Ectodermal cell (in vitro differentiated cells): ENCODE measurements around the gene KDM1A.
"Not testable (repeated sequence)": the region's sequence is repeated elsewhere in the genome, so short reads cannot be mapped to it uniquely, and the experiment has no call there.

Experiments
- H3K27ac ChIP-seq: 2 replicates; pipeline ENCODE4 v1.7.0; 2013; ENCODE audit warnings: mild to moderate bottlenecking, low read depth, low read length; ENCODE audit not compliant: insufficient read depth, poor library complexity, severe bottlenecking
- H3K27me3 ChIP-seq: 2 replicates; pipeline ENCODE4 v1.7.0; 2013; ENCODE audit warnings: mild to moderate bottlenecking, low read length; ENCODE audit not compliant: insufficient read depth, control insufficient read depth, poor library complexity, severe bottlenecking
- H3K36me3 ChIP-seq: one replicate; pipeline ENCODE4 v1.7.0; 2013; ENCODE audit warnings: low read length; ENCODE audit not compliant: control insufficient read depth, insufficient read depth
- H3K4me1 ChIP-seq: one replicate; pipeline ENCODE4 v1.7.0; 2013; ENCODE audit warnings: low read length; ENCODE audit not compliant: control insufficient read depth, insufficient read depth
- H3K4me3 ChIP-seq: 2 replicates; pipeline ENCODE4 v1.7.0; 2013; ENCODE audit warnings: low read depth, low read length, control low read depth; ENCODE audit not compliant: insufficient read depth
- H3K9me3 ChIP-seq: 2 replicates; pipeline ENCODE4 v1.7.0; 2013; ENCODE audit warnings: mild to moderate bottlenecking, low read length, moderate library complexity; ENCODE audit not compliant: control insufficient read depth
- WGBS, 2 experiments: methylation state at CpG; one replicate each; pipeline ENCODE4 v1.1.7; 2013; ENCODE audit warnings: missing lambda C conversion rate in 2 of 2; 5-methylcytosine and 5-hydroxymethylcytosine counted together

Gene KDM1A

DNA sequence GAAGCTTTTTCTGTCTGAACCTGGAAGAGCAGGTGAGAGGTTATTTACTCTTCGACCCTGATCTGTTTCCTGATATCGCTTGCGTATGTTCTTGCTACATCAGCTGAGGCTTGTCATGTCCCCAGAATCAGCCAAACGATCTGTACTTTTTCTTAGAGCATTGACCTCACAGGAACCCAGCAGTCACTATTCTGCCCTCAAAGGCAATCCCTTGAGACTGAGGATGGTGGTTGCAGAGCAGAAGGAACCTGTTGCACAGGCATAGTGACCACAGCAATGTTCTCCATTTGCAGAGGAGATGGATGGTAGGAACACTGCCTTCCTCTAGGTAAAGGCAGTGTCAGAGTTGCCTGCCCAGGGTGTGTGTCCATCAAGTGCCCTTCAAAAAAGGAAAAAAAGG, 35.3 kb upstream of the KDM1A start:
- Histone ChIP-seq H3K4me1 (no peaks in the 10 kb centered on the region), H3K36me3 (no peaks in the 10 kb centered on the region), H3K27ac (no peak overlapping the region), H3K4me3 (no peak overlapping the region), H3K27me3 (no peaks in the 10 kb centered on the region), H3K9me3 (no peaks in the 10 kb centered on the region)
- 87 to 94% methylated on average over 4 of the region's 4 CpGs for WGBS, 2 experiments

DNA sequence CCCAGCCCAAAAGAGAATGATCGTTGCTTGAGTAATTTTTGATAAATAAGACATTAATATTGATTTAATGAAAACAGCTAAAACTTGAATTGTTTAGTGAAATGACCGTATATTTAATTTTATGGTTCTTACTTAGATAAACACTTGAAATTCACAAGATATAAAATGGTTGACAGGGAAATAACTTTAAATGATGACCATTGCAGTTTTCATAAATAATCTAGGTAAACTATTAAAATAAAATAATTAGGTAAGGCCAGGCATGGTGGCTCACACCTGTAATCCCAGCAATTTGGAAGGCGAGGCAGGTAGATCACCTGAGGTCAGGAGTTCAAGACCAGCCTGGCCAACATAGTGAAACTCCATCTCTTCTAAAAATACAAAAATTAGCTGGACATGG, 26.9 kb upstream of the KDM1A start:
- H3K4me3 ChIP-seq, H3K27me3 ChIP-seq, H3K4me1 ChIP-seq, H3K27ac ChIP-seq, H3K9me3 ChIP-seq, H3K36me3 ChIP-seq: not testable (repeated sequence)
- WGBS, 2 experiments: 97 to 99% methylated on average over 2 to 3 of the region's 3 CpGs

DNA sequence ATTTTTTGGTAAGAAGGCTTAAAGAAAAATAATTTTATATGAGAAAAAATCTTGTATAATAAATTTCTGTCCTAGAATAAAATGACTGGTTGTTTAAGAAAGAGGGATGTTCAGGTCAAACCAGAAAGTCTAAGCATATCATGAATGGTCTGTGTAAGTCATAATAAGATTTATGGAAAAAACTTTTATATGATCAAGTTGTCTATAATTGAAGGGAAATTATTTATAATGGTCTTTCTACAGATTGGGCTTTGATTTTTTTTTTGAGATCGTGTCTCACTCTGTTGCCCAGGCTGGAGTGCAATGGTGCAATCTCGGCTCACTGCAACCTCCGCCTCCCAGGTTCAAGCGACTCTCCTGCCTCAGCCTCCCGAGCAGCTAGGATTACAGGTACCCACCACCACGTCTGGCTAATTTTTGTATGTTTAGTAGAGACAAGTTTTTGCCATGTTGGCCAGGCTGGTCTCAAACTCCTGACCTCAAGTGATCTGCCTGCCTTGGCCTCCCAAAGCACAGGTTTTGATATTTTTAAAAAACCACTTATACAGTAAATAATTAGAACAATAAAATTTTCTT, 26.0 kb upstream of the KDM1A start:
- not testable (repeated sequence) for H3K4me3 ChIP-seq, H3K27ac ChIP-seq, H3K27me3 ChIP-seq, H3K4me1 ChIP-seq, H3K36me3 ChIP-seq, H3K9me3 ChIP-seq
- WGBS, 2 experiments: 79 to 80% methylated on average over 6 of the region's 6 CpGs

DNA sequence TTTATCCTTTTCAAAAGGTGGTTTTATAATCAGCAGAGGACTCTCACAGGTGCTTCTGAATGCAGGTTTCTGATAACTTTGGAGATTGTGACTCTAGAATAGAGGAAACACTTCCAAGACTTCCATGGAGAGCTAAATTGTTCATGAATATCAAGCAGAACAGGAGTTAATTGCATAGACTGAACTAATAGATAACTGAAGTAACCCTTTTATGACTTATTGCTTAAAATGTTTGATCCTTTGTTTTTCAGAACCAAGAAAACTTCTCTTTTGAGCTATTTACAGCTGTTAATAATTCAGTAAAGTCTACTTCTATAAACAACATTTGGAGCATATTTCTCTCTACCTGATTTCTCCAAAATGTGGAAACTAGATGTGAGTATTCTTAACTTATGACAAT, 23.5 kb upstream of the KDM1A start:
- no peak overlapping the region for H3K27ac ChIP-seq
- H3K4me3 ChIP-seq: no peak overlapping the region
- no peaks in the 10 kb centered on the region for H3K36me3 ChIP-seq
- H3K9me3 ChIP-seq: peaks cover 2% of the 10 kb centered on the region
- no peaks in the 10 kb centered on the region for H3K27me3 ChIP-seq
- H3K4me1 ChIP-seq: no peaks in the 10 kb centered on the region

DNA sequence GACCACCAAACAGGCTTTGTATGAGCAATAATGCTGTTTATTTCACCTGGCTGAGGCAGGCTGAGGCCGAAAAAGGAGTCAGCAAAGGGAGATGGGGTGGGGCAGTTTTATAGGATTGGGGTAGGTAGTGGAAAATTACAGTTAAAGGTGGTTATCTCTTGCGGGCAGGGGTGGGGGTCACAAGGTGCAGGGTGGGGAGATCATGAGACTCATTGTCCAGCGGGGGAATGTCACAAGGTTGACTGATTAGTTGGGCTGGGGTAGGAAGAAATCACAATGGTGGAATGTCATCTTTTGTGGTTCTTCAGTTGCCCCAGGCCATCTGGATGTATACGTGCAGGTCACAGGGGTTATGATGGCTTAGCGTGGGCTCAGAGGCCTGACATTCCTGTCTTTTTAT, 21.7 kb upstream of the KDM1A start:
- 73 to 87% methylated on average over 5 of the region's 5 CpGs for WGBS, 2 experiments
- H3K27me3 ChIP-seq, H3K9me3 ChIP-seq, H3K27ac ChIP-seq, H3K4me1 ChIP-seq, H3K36me3 ChIP-seq, H3K4me3 ChIP-seq: not testable (repeated sequence)

DNA sequence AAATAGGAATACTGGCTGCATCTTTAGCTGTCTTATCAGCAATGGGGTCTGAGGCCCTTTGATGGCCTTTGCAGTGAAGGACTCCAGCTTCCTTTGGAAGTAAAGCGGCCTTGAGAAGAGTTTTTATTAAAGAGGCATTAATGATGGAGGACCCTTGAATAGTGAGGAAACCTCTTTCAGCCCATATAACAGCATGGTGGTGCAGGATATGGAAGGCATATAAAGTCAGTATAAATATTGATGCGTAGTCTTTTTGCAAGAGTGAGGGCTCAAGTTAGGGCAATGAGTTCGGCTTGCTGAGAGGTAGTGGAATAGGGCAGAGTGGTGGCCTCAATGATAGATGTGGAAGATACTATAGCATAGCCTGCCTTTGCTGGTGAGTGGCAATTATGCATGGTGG, 19.1 kb upstream of the KDM1A start:
- H3K4me3 ChIP-seq, H3K4me1 ChIP-seq, H3K9me3 ChIP-seq, H3K27ac ChIP-seq, H3K36me3 ChIP-seq, H3K27me3 ChIP-seq: not testable (repeated sequence)
- 95 to 97% methylated on average over 3 of the region's 3 CpGs for WGBS, 2 experiments

DNA sequence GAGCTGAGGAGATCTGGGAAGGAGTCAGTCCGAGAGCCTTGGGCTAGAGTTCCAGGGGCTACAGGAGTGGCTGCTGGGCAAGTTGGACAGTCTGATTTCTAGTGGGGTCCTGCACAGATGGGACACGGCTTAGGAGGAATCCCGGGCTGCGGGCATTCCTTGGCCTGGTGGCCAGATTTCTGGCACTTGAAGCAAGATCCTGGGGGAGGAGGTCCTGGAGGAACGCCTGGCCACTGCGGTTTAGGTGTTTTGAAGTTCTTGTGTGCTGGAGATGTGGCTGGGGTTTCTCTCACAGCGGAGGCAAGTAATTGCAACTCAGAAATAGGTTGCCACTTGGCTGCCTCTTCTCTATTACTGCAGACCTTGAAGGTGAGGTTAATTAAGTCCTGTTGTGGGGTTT, 17.1 kb upstream of the KDM1A start:
- WGBS, 2 experiments: 92 to 94% methylated on average over 7 of the region's 7 CpGs
- H3K9me3 ChIP-seq, H3K36me3 ChIP-seq, H3K27me3 ChIP-seq, H3K4me3 ChIP-seq, H3K27ac ChIP-seq, H3K4me1 ChIP-seq: not testable (repeated sequence)

DNA sequence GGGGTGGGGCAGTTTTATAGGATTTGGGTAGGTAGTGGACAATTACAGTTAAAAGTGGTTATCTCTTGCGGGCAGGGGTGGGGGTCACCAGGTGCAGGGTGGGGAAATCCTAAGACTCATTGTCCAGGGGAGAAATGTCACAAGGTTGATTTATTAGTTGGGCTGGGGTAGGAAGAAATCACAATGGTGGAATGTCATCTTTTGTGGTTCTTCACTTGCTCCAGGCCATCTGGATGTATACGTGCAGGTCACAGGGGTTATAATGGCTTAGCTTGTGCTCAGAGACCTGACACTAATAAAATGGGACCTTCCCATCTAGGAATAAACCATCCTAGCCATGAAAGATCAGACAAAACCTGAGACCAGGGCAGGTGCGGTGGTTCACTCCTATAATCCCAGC, 15.2 kb upstream of the KDM1A start:
- no peaks in the 10 kb centered on the region for H3K27me3 ChIP-seq
- no peaks in the 10 kb centered on the region for H3K9me3 ChIP-seq
- no peaks in the 10 kb centered on the region for H3K4me1 ChIP-seq
- WGBS, 2 experiments: 90 to 97% methylated on average over 3 of the region's 3 CpGs
- no peak overlapping the region for H3K27ac ChIP-seq
- no peak overlapping the region for H3K4me3 ChIP-seq
- no peaks in the 10 kb centered on the region for H3K36me3 ChIP-seq

DNA sequence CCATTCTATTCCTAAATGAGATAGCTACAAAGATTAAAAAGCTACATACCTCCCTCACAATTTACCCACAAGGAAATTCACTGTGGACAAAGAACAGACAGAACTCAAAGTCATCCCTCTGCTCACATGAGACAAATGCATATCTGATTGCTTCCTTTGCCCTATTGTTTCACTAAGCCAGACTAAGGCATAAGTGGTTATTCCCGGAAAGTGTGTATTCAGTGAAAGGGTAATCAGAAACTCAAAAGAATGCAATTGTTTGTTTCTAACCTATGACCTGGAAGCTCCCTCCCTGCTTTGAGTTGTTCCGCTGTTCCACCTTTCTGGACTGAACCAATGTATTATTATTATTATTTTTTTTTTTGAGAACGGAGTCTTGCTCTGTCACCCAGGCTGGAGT, 14.5 kb upstream of the KDM1A start:
- H3K36me3 ChIP-seq, H3K27ac ChIP-seq, H3K9me3 ChIP-seq, H3K4me3 ChIP-seq, H3K27me3 ChIP-seq, H3K4me1 ChIP-seq: not testable (repeated sequence)
- 88 to 90% methylated on average over 1 of the region's 3 CpGs for WGBS, 2 experiments

DNA sequence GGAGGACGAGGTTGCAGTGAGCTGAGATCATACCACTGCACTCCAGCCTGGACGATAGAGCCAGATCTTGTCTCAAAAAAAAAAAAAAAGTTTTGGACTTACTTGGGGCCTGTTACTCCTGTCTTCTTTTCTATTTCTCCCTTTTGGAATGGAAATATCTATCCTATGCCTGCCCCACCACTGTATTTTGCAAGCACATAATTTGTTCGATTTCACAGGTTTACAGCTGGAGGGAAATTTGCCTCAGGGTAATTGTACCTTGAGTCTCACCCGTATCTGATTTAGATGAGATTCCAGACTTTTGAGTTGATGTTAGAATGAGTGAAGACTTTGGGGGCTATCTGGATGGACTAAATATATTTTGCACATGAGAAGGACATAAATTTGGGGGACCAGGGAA, 12.2 kb upstream of the KDM1A start:
- no peaks in the 10 kb centered on the region for H3K9me3 ChIP-seq

DNA sequence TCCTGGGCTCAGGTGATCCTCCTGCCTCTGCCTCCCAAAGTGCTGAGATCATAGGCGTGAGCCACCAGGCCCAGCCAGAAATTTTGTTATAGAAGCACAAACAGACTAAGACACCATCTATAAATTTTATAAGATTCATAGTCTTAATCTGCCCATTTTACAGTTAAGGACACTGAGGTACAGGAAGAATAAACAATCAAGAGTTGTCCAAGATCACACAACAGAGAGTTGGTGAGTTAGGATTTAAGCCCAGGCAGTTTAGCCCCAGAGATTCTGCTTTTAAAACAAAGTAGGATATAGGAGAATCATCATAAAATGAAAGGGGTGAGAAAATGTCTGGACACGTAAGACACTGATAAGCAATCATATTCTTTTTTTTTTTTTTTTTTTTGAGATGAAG, 10.4 kb upstream of the KDM1A start:
- Histone ChIP-seq H3K4me3 (no peak overlapping the region), H3K9me3 (no peaks in the 10 kb centered on the region), H3K27me3 (no peaks in the 10 kb centered on the region), H3K4me1 (peaks cover 5% of the 10 kb centered on the region), H3K27ac (no peak overlapping the region), H3K36me3 (no peaks in the 10 kb centered on the region)
- WGBS, 2 experiments: 93 to 97% methylated on average over 2 of the region's 2 CpGs

More for the DNA sequence above, 12.2 kb upstream of the KDM1A start:
- WGBS, 2 experiments: 94 to 96% methylated on average over 4 of the region's 4 CpGs
- H3K4me1 ChIP-seq: no peaks in the 10 kb centered on the region
- no peak overlapping the region for H3K27ac ChIP-seq
- H3K36me3 ChIP-seq: no peaks in the 10 kb centered on the region
- H3K27me3 ChIP-seq: no peaks in the 10 kb centered on the region
- no peak overlapping the region for H3K4me3 ChIP-seq
